ENCODE results near the gene SCN1A. TPM values are rescaled to one million over a fixed set of nuclear protein-coding genes. Genes with fewer than 3 reads are reported as not detected.

Gene SCN1A
- total RNA-seq, result 0.07 TPM in 1 of 2 replicates, not detected in the other

GRCh38 chr2:166127217-166128155 is at the start of gene SCN1A:
TSS of gene SCN1A (minus strand) at chr2:166128020. CDS start at chr2:166073621, 54,399 bp downstream.

GRCh38 chr2:165953655-165954606 is 173.9 kb downstream of the SCN1A start, which contains the start of gene TTC21B:
TSS of gene TTC21B (minus strand) at chr2:165953776. CDS start at chr2:165953705, 71 bp downstream.

Other genes with a start within 250 kb of the SCN1A start
- gene TTC21B, start 174.2 kb downstream of the SCN1A start, total RNA-seq, result 16.7 and 20.1 TPM in 2 replicates
- gene SCN9A, start 247.9 kb upstream of the SCN1A start, total RNA-seq, result 6.2 and 12.3 TPM in 2 replicates